Right lung (tissue), 10 donors: Measurements from ENCODE around the gene NPY1R. TPM values are rescaled to one million over a fixed set of nuclear protein-coding genes. Genes with fewer than 3 reads are reported as not detected.

Experiments used
- DNase-seq, 2 donors: peaks; one replicate each; pipeline ENCODE4 v3.0.0-alpha.2; 2013
- long read RNA-seq, 8 donors: transcript quantifications; one replicate each; lab custom pipeline, GENCODE V29; 2026
- polyA plus RNA-seq, 5 donors: library from polyadenylated mRNA; unstranded; fragments of 120-200 nt; gene quantifications; one replicate each; pipeline versions ENCODE4 v1.2.1 to v1.2.3, GENCODE V29; 2013; ENCODE audit warnings: inconsistent platforms in 1 of 5, low replicate concordance in 1 of 5; ENCODE audit not compliant: insufficient read length in 5 of 5, insufficient read depth in 1 of 5

Gene NPY1R
- polyA plus RNA-seq = under 1 TPM; 0.26 to 0.74 (median 0.46) TPM
- long read RNA-seq, donor 1 = 0 reads
- long read RNA-seq, donor 2 = 0 reads
- long read RNA-seq, donor 3 = 0 reads
- long read RNA-seq, donor 4 = 0 reads
- long read RNA-seq, donor 5 = 0 reads
- long read RNA-seq, donor 6 = 0 reads
- long read RNA-seq, donor 7 = 0 reads
- long read RNA-seq, donor 8 = 0 reads

- DNase-seq = peak; percentile 52 to 60
These were observed at the start of gene NPY1R for GRCh38 chr4:163332526-163333406. TSS of gene NPY1R (minus strand) at chr4:163332596. CDS start at chr4:163326554, 6,042 bp downstream.

GRCh38 chr4:163380703-163381102, 48.3 kb upstream of the NPY1R start:
- DNase-seq = no peak

GRCh38 chr4:163378661-163379060, 46.3 kb upstream of the NPY1R start:
- no peak for DNase-seq

- DNase-seq = no peak
These were observed 39.6 kb upstream of the NPY1R start for GRCh38 chr4:163372029-163372428.

- DNase-seq = no peak
These were observed 35.3 kb upstream of the NPY1R start for GRCh38 chr4:163367651-163368050.

GRCh38 chr4:163356104-163356503, 23.7 kb upstream of the NPY1R start:
- no peak for DNase-seq

GRCh38 chr4:163353054-163353453, 20.7 kb upstream of the NPY1R start:
- no peak for DNase-seq

GRCh38 chr4:163350672-163351071, 18.3 kb upstream of the NPY1R start:
- no peak for DNase-seq

- DNase-seq = no peak
These were observed 12.0 kb upstream of the NPY1R start for GRCh38 chr4:163344147-163345125.

- DNase-seq = no peak
These were observed 11.3 kb upstream of the NPY1R start, which contains the start of gene NPY5R for GRCh38 chr4:163343604-163344146. TSS of gene NPY5R (plus strand) at chr4:163343892. CDS start at chr4:163350274, 6,382 bp downstream.

- DNase-seq = no peak
These were observed 3.0 kb upstream of the NPY1R start for GRCh38 chr4:163335384-163335783.

- DNase-seq = no peak
These were observed 593 bp downstream of the NPY1R start for GRCh38 chr4:163331629-163332376.

- no peak for DNase-seq
These were observed 1.3 kb downstream of the NPY1R start for GRCh38 chr4:163330916-163331628.

GRCh38 chr4:163317110-163317509, 15.3 kb downstream of the NPY1R start:
- DNase-seq = no peak

- no peak for DNase-seq
These were observed 22.9 kb downstream of the NPY1R start for GRCh38 chr4:163309466-163309865.

- DNase-seq = no peak
These were observed 29.3 kb downstream of the NPY1R start for GRCh38 chr4:163303069-163303468.

GRCh38 chr4:163300445-163300844, 32.0 kb downstream of the NPY1R start:
- DNase-seq = no peak

GRCh38 chr4:163295138-163295537, 37.3 kb downstream of the NPY1R start:
- no peak for DNase-seq

- no peak for DNase-seq
These were observed 48.1 kb downstream of the NPY1R start for GRCh38 chr4:163284304-163284703.
